Naive thymus-derived CD4-positive, alpha-beta T cell (primary cell): ENCODE data around the gene SIK3. TPM values are rescaled to one million over a fixed set of nuclear protein-coding genes. Genes with fewer than 3 reads are reported as not detected.
A peak's percentile ranks its signal among the peaks of the same experiment; 100 is the strongest.
"Not testable (repeated sequence)": the region's sequence is repeated elsewhere in the genome, so short reads cannot be mapped to it uniquely, and the experiment has no call there.

Experiments used
- ATAC-seq: fragments of 150-1000 bp; cut with Tn5 transposase; 2 replicates; pipeline ENCODE4 v1.10.0; 2021; ENCODE audit warnings: mild to moderate bottlenecking, moderate library complexity
- CTCF ChIA-PET: fragments of 350-600 bp; sonication (Branson Sonifier 250); formaldehyde crosslinking; loops from one replicate; lab custom pipeline; 2021; ENCODE audit warnings: antibody characterized with exemption; lab: Charles Lee
- POLR2A ChIA-PET: fragments of 350-600 bp; sonication (Branson Sonifier 250); formaldehyde crosslinking; loops from one replicate; lab custom pipeline; 2021; ENCODE audit warnings: antibody characterized with exemption, inconsistent platforms; lab: Charles Lee
- DNase-seq, 9 donors: peaks; one replicate each; pipeline versions ENCODE4 v3.0.0 to v3.0.0-alpha.2; 2020 to 2022; ENCODE audit warnings: mixed read lengths in 1 of 9
- H3K27ac ChIP-seq: one replicate; pipeline ENCODE4 v1.7.0; 2013; ENCODE audit warnings: mild to moderate bottlenecking, low read depth, low read length, moderate library complexity
- H3K27me3 ChIP-seq, 2 donors: one replicate each; pipeline ENCODE4 v1.7.0; 2013; ENCODE audit warnings: low read length in 2 of 2, mild to moderate bottlenecking in 2 of 2, moderate library complexity in 2 of 2; ENCODE audit not compliant: control insufficient read depth in 2 of 2, insufficient read depth in 2 of 2
- H3K36me3 ChIP-seq, 3 experiments: 1 replicate in 2 of 3; 2 replicates in 1 of 3; pipeline ENCODE4 v1.7.0; 2013; ENCODE audit warnings: low read length in 3 of 3, mild to moderate bottlenecking in 3 of 3, moderate library complexity in 1 of 3; ENCODE audit not compliant: insufficient read depth in 3 of 3, control insufficient read depth in 2 of 3
- H3K4me1 ChIP-seq, 2 donors: one replicate each; pipeline ENCODE4 v1.7.0; 2013; ENCODE audit warnings: low read length in 2 of 2, mild to moderate bottlenecking in 2 of 2, moderate library complexity in 1 of 2; ENCODE audit not compliant: control insufficient read depth in 2 of 2, insufficient read depth in 2 of 2
- H3K4me3 ChIP-seq: 2 replicates; pipeline ENCODE4 v1.7.0; 2013; ENCODE audit warnings: mild to moderate bottlenecking, low read length
- H3K9me3 ChIP-seq, 3 experiments: 1 replicate in 2 of 3; 2 replicates in 1 of 3; pipeline ENCODE4 v1.7.0; 2013; ENCODE audit warnings: low read length in 3 of 3; ENCODE audit not compliant: control insufficient read depth in 2 of 3
- H3K27ac Mint-ChIP-seq, 9 donors: one replicate each; pipeline ENCODE4 v1.8.0; 2020 to 2022; ENCODE audit warnings: mixed read lengths in 9 of 9, mild to moderate bottlenecking in 8 of 9, moderate library complexity in 5 of 9, inconsistent platforms in 2 of 9
- H3K27me3 Mint-ChIP-seq, 5 donors: one replicate each; pipeline ENCODE4 v1.8.0; 2021 to 2022; ENCODE audit warnings: mixed read lengths in 5 of 5, mild to moderate bottlenecking in 1 of 5
- H3K36me3 Mint-ChIP-seq, 5 donors: one replicate each; pipeline ENCODE4 v1.8.0; 2020 to 2022; ENCODE audit warnings: mixed read lengths in 5 of 5, mild to moderate bottlenecking in 3 of 5, inconsistent platforms in 1 of 5
- H3K4me1 Mint-ChIP-seq, 7 donors: one replicate each; pipeline ENCODE4 v1.8.0; 2020 to 2022; ENCODE audit warnings: mixed read lengths in 7 of 7, mild to moderate bottlenecking in 3 of 7, inconsistent platforms in 1 of 7
- H3K4me3 Mint-ChIP-seq, 10 donors: one replicate each; pipeline ENCODE4 v1.8.0; 2020 to 2022; ENCODE audit warnings: mild to moderate bottlenecking in 10 of 10, mixed read lengths in 10 of 10, moderate library complexity in 6 of 10, inconsistent platforms in 2 of 10
- H3K9me3 Mint-ChIP-seq, 11 donors: one replicate each; pipeline ENCODE4 v1.8.0; 2020 to 2022; ENCODE audit warnings: mixed read lengths in 11 of 11, mild to moderate bottlenecking in 4 of 11, inconsistent platforms in 1 of 11, moderate library complexity in 1 of 11
- intact Hi-C, 2 donors: fragments of 100-400 bp; cut with micrococcal nuclease; formaldehyde crosslinking; loops; one replicate each; pipeline ENCODE4 v1.15.1; 2023
- polyA plus RNA-seq, 2 donors: library from polyadenylated mRNA; unstranded; fragments of 300-500 nt; fragmentation: Illumina TruSeq; gene quantifications; one replicate each; pipeline ENCODE4 v1.2.3, GENCODE V29; 2021
- total RNA-seq, 6 experiments: library from RNA in 5 of 6; stranded (reverse) in 5 of 6; gene quantifications; 1 replicate in 5 of 6; 2 replicates in 1 of 6; pipeline ENCODE4 v1.2.3 and lab custom pipeline; 2021 to 2026

Gene SIK3
- total and polyA plus RNA-seq, 7 experiments from 2014 or later: 13.3 to 85.2 (median 64.4) TPM

- H3K36me3 ChIP-seq: no peaks in the 10 kb centered on the region
- no peak overlapping the region for H3K4me3 Mint-ChIP-seq
- no peaks in the 10 kb centered on the region for H3K27me3 Mint-ChIP-seq
- H3K4me1 Mint-ChIP-seq: peaks cover 32 to 89% (median 71%) of the 10 kb centered on the region in 7 donors
- peaks cover 17 to 27% of the 10 kb centered on the region in 2 donors for H3K4me1 ChIP-seq
- H3K9me3 ChIP-seq: no peaks in the 10 kb centered on the region
- H3K27ac ChIP-seq: no peak overlapping the region
- DNase-seq (no peak), ATAC-seq (no peak)
- no peak overlapping the region for H3K4me3 ChIP-seq
- CTCF ChIA-PET: interaction anchor here (0.6 to 1.5 kb wide), 3 partner anchors 58 to 122 kb away, joined by 3 to 5 read pairs (median 4); no protein-coding TSS in a partner anchor
- H3K36me3 Mint-ChIP-seq: peaks cover 0 to 4% (median 0%) of the 10 kb centered on the region in 5 donors
- intact Hi-C loops: loop anchor here in 1 of 2 donors (5.0 kb wide), 1 partner anchor 112 kb away; no protein-coding TSS in a partner anchor
- no peaks in the 10 kb centered on the region for H3K9me3 Mint-ChIP-seq
- POLR2A ChIA-PET: interaction anchor here (0.5 kb wide), 1 partner anchor 9 kb away, joined by 3 read pairs; no protein-coding TSS in a partner anchor
- peak overlapping the region in 7 of 9 donors; percentile 27 to 81 (median 62) for H3K27ac Mint-ChIP-seq
- no peaks in the 10 kb centered on the region for H3K27me3 ChIP-seq
Observed at GRCh38 chr11:117039270-117039669, 59.0 kb downstream of the SIK3 start.

DNA sequence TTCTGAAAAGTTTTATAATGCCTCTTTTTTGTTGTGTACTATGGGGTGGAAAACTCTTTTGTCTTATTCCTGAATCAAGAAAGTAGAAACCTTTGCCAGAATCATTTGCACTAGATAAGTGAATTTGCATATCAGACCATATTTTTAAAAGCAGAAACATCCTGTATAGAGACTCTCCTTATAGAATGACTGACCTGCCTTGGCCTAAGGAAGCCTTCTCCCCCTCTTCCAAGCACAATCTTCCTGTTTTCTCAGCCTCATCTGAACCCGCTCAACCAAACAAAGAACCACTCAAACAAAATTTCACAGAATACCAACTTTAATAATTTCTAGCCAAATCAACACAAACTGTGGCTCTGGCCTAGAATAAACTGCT, 60.3 kb downstream of the SIK3 start:
- Histone ChIP-seq H3K9me3 (no peaks in the 10 kb centered on the region), H3K27ac (peak overlapping the region; percentile 58), H3K4me3 (no peak overlapping the region), H3K27me3 (no peaks in the 10 kb centered on the region), H3K36me3 (no peaks in the 10 kb centered on the region), H3K4me1 (peaks cover 17 to 27% of the 10 kb centered on the region in 2 donors)
- DNase-seq (no peak), ATAC-seq (no peak)
- H3K4me3 Mint-ChIP-seq: peak overlapping the region in 9 of 10 donors; percentile 4 to 68 (median 52)
- H3K9me3 Mint-ChIP-seq: no peaks in the 10 kb centered on the region
- peak overlapping the region; percentile 34 to 93 (median 85) for H3K27ac Mint-ChIP-seq
- POLR2A ChIA-PET: no interaction called here
- intact Hi-C loops: loop anchor here in 1 of 2 donors (1.0 to 5.0 kb wide), 2 partner anchors 58 to 111 kb away; no protein-coding TSS in a partner anchor
- CTCF ChIA-PET: interaction anchor here (1.1 kb wide), 1 partner anchor 111 kb away, joined by 4 read pairs; no protein-coding TSS in a partner anchor
- H3K4me1 Mint-ChIP-seq: peaks cover 28 to 83% (median 67%) of the 10 kb centered on the region in 7 donors
- peaks cover 0 to 4% (median 0%) of the 10 kb centered on the region in 5 donors for H3K36me3 Mint-ChIP-seq
- no peaks in the 10 kb centered on the region for H3K27me3 Mint-ChIP-seq

- Mint-ChIP-seq H3K36me3 (peaks cover 0 to 4% (median 0%) of the 10 kb centered on the region in 5 donors), H3K27me3 (no peaks in the 10 kb centered on the region), H3K27ac (peak overlapping the region; percentile 34 to 93 (median 85)), H3K9me3 (no peaks in the 10 kb centered on the region), H3K4me1 (peaks cover 25 to 79% (median 64%) of the 10 kb centered on the region in 7 donors), H3K4me3 (peak overlapping the region; percentile 4 to 68 (median 50))
- no peaks in the 10 kb centered on the region for H3K36me3 ChIP-seq
- H3K4me1 ChIP-seq: peaks cover 17 to 24% of the 10 kb centered on the region in 2 donors
- ATAC-seq (peak; percentile 48), DNase-seq (peak in 6 of 9 donors; percentile 21 to 51 (median 38))
- H3K9me3 ChIP-seq: no peaks in the 10 kb centered on the region
- intact Hi-C loops: loop anchor here in 1 of 2 donors (5.0 kb wide), 1 partner anchor 110 kb away; no protein-coding TSS in a partner anchor
- CTCF ChIA-PET: interaction anchor here (1.1 kb wide), 1 partner anchor 111 kb away, joined by 4 read pairs; no protein-coding TSS in a partner anchor
- POLR2A ChIA-PET: interaction anchor here (0.5 kb wide), 1 partner anchor 13 kb away, joined by 5 read pairs; no protein-coding TSS in a partner anchor
- no peaks in the 10 kb centered on the region for H3K27me3 ChIP-seq
- H3K27ac ChIP-seq: peak overlapping the region; percentile 58
- no peak overlapping the region for H3K4me3 ChIP-seq
Observed at GRCh38 chr11:117037279-117037974, 60.8 kb downstream of the SIK3 start.

GRCh38 chr11:117034901-117035300, 63.3 kb downstream of the SIK3 start:
- peaks cover 0 to 4% (median 0%) of the 10 kb centered on the region in 5 donors for H3K36me3 Mint-ChIP-seq
- peaks cover 19 to 69% (median 59%) of the 10 kb centered on the region in 7 donors for H3K4me1 Mint-ChIP-seq
- Histone ChIP-seq H3K9me3 (no peaks in the 10 kb centered on the region), H3K27ac (no peak overlapping the region), H3K27me3 (no peaks in the 10 kb centered on the region), H3K4me3 (no peak overlapping the region), H3K36me3 (no peaks in the 10 kb centered on the region), H3K4me1 (peaks cover 15 to 17% of the 10 kb centered on the region in 2 donors)
- no peaks in the 10 kb centered on the region for H3K9me3 Mint-ChIP-seq
- CTCF ChIA-PET: no interaction called here
- no peak for DNase-seq
- intact Hi-C loops: loop anchor here in 1 of 2 donors (5.0 kb wide), 1 partner anchor 108 kb away; no protein-coding TSS in a partner anchor
- ATAC-seq: no peak
- H3K27ac Mint-ChIP-seq: no peak overlapping the region
- POLR2A ChIA-PET: interaction anchor here (0.7 kb wide), 1 partner anchor 64 kb away, joined by 3 read pairs; no protein-coding TSS in a partner anchor
- H3K4me3 Mint-ChIP-seq: no peak overlapping the region
- no peaks in the 10 kb centered on the region for H3K27me3 Mint-ChIP-seq

GRCh38 chr11:117026593-117027330, 71.5 kb downstream of the SIK3 start:
- Mint-ChIP-seq H3K4me3 (peak overlapping the region in 1 of 10 donors; percentile 19), H3K9me3 (no peaks in the 10 kb centered on the region), H3K27me3 (no peaks in the 10 kb centered on the region), H3K27ac (peak overlapping the region in 2 of 9 donors; percentile 50 to 70), H3K36me3 (peaks cover 0 to 8% (median 7%) of the 10 kb centered on the region in 5 donors), H3K4me1 (peaks cover 42 to 79% (median 56%) of the 10 kb centered on the region in 7 donors)
- DNase-seq (no peak), ATAC-seq (peak; percentile 21)
- ChIA-PET POLR2A (no interaction called here), CTCF (no interaction called here)
- Histone ChIP-seq H3K27me3 (no peaks in the 10 kb centered on the region), H3K4me1 (peaks cover 18 to 25% of the 10 kb centered on the region in 2 donors), H3K36me3 (no peaks in the 10 kb centered on the region), H3K9me3 (no peaks in the 10 kb centered on the region), H3K4me3 (no peak overlapping the region), H3K27ac (no peak overlapping the region)
- intact Hi-C loops: loop anchor here (2.0 to 5.0 kb wide), 2 partner anchors 14 to 36 kb away; no protein-coding TSS in a partner anchor

DNA sequence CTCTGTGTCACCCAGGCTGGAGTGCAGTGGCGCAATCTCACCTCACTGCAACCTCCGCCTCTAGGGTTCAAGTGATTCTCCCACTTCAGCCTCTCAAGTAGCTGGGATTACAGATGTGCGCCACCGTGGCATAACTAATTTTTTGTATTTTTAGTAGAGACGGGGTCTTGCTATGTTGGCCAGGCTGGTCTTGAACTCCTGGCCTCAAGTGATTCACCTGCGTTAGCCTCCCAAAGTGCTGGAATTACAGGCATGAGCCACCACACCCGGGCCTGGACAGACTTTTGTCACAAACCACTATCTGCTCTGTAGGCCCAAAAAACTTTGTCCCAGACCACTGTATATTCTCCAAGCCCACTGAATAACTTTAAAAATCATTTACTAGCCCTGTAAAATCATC, 74.5 kb downstream of the SIK3 start:
- H3K4me1 ChIP-seq: peaks cover 31 to 38% of the 10 kb centered on the region in 2 donors
- H3K9me3 Mint-ChIP-seq, H3K4me3 ChIP-seq, H3K36me3 ChIP-seq, ATAC-seq, CTCF ChIA-PET, H3K36me3 Mint-ChIP-seq, H3K9me3 ChIP-seq, H3K27me3 ChIP-seq, H3K27me3 Mint-ChIP-seq, H3K27ac ChIP-seq, DNase-seq: not testable (repeated sequence)
- H3K4me1 Mint-ChIP-seq: peaks cover 62 to 82% (median 71%) of the 10 kb centered on the region in 7 donors
- POLR2A ChIA-PET: interaction anchor here (0.6 to 0.7 kb wide), 2 partner anchors 8 to 41 kb away, joined by 3 to 4 read pairs; no protein-coding TSS in a partner anchor
- H3K4me3 Mint-ChIP-seq: peak overlapping the region in 4 of 10 donors; percentile 4 to 42 (median 22)
- intact Hi-C loops: loop anchor here (5.0 kb wide), 2 partner anchors 36 to 91 kb away; no protein-coding TSS in a partner anchor
- peak overlapping the region in 2 of 9 donors; percentile 23 to 54 for H3K27ac Mint-ChIP-seq
